Transverse colon (tissue), 4 donors: Measurements from ENCODE around the gene CCDC33.

Experiments used
- CTCF ChIP-seq, 5 experiments: fragments of 200-600 bp in 3 of 5; fragments of 450-650 bp in 2 of 5; sonication (generic) in 3 of 5; IDR thresholded peaks; 1 replicate in 2 of 5; 2 replicates in 3 of 5; pipeline ENCODE4 v1.5.1; 2016 to 2017; ENCODE audit warnings: antibody characterized with exemption in 5 of 5, inconsistent platforms in 3 of 5, mild to moderate bottlenecking in 2 of 5, moderate library complexity in 1 of 5
- POLR2AphosphoS5 ChIP-seq, 3 donors: sonication (generic); formaldehyde crosslinking; IDR thresholded peaks; one replicate each; pipeline ENCODE4 v1.6.1; 2016; ENCODE audit warnings: antibody characterized with exemption in 3 of 3

DNA sequence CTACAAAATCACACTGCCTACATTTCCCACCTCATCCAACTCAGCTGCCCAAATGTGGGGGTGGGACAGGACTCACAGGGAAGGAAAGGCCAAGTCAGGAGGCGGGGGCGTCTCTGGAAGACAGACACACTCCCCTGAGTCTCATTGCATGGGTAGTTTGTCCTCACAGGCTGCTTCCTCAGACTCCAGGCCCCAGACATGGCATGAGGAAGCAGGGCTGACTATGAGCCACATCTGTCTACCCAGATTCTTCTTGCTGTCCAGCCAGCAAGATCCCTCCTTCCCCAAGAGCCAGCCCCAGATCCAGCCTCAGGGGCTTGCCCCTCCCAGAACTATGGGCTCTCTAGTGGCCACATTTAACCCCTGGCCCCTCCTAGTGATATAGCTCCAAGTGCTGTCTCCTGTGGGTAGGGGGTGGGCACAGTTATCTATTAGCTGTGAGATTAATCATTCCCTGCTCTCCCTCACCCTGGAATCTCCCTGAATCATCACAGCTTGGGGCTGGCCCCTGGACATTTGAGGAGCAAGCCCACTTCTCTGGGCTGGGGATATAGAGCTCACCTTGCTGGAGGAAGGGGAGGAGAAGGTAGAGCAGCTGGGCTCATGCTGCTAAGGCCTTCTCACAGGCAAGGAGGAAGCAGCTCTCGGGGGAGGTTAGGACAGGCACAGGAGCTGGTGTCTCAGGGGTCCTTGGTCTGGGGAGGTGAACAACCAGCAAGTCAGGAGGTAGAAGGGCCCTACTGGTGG lies 2.1 kb upstream of the CCDC33 start:
- TF ChIP-seq POLR2AphosphoS5 (IDR thresholded peaks at IDR 0.05) (no peak), CTCF (IDR thresholded peaks at IDR 0.05) (no peak)
